ENCODE measurements around the gene RAB11B. TPM values are rescaled to one million over a fixed set of nuclear protein-coding genes. Genes with fewer than 3 reads are reported as not detected.
"Not testable (repeated sequence)": the region's sequence is repeated elsewhere in the genome, so short reads cannot be mapped to it uniquely, and the experiment has no call there.

RAB11B gene
- total RNA-seq, 1 experiment from 2014 or later = 37.1 TPM

- no peak for DNase-seq (ENCODE audit: low spot score)
Measured at GRCh38 chr19:8370176-8371010, 19.8 kb upstream of the RAB11B start.

GRCh38 chr19:8371011-8371804 is 19.0 kb upstream of the RAB11B start:
- no peak for DNase-seq (ENCODE audit: low spot score)

DNA sequence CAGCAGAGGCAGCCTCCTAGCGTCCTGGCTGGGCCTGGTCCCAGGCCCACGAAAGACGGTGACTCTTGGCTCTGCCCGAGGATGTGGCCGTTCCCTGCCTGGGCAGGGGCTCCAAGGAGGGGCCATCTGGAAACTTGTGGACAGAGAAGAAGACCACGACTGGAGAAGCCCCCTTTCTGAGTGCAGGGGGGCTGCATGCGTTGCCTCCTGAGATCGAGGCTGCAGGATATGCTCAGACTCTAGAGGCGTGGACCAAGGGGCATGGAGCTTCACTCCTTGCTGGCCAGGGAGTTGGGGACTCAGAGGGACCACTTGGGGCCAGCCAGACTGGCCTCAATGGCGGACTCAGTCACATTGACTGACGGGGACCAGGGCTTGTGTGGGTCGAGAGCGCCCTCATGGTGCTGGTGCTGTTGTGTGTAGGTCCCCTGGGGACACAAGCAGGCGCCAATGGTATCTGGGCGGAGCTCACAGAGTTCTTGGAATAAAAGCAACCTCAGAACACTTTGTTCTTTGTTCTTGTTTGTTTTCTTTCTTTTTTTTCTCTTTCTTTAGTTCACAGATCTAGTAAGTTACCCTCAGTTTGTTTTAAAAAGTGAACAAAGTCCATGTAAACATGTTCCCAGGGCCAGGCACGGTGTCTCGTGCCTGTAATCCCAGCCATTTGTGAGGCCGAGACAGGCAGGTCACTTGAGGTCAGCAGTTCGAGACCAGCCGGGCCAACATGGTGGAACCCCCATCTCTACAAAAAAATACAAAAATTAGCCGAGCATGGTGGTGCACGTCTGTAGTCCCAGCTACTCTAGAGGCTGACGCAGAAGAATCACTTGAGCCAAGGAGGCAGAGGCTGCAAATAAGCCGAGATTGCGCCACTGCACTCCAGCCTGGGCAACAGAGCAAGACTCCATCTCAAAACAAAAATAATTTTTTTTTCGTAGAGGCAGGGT is 16.0 kb upstream of the RAB11B start:
- DNase-seq (ENCODE audit: low spot score) = no peak

DNA sequence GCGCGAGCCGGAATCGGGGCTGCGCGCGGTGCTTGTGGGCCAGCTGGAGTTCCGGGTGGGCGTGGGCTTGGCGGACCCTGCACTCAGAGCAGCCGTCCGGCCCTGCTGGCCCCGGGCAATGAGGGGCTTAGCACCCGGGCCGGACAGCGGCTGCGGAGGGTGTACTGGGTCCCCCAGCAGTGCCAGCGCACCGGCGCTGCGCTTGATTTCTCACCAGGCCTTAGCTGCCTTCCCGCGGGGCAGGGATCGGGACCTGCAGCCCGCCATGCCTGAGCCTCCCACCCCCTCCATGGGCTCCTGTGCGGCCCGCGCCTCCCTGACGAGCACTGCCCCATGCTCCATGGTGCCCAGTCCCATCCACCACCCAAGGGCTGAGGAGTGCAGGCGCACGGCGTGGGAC is 14.4 kb upstream of the RAB11B start:
- DNase-seq (ENCODE audit: low spot score) = not testable (repeated sequence)

DNA sequence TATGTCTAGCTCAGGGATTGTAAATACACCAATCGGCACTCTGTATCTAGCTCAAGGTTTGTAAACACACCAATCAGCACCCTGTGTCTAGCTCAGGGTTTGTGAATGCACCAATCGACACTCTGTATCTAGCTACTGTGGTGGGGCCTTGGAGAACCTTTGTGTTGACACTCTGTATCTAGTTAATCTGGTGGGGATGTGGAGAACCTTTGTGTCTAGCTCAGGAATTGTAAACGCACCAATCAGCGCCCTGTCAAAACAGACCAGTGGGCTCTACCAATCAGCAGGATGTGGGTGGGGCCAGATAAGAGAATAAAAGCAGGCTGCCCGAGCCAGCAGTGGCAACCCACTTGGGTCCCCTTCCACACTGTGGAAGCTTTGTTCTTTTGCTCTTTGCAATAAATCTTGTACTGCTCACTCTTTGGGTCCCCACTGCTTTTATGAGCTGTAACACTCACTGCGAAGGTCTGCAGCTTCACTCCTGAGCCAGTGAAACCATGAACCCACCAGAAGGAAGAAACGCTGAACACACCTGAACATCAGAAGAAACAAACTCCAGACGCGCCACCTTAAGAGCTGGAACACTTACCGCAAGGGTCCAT is 13.7 kb upstream of the RAB11B start:
- not testable (repeated sequence) for DNase-seq (ENCODE audit: low spot score)

DNA sequence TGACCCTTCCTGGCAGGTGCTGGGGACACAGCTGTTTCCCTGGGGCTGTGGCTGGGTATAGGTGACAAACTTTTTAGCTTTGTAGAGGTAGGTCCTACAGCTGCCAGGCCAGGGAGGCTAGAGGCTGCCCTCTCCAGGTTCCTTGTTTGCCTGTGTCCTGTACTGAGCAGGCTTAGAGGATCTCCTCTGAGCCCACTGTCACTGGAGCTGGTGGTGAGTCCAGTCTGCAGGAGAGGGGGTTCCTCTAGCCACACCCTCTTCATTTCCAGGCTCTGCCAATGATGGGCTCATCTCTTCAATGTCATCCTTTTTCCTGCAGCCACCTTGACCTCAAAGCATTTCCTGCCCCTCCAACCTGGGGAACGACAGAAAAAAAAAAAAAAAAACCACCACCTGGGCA is 12.6 kb upstream of the RAB11B start:
- no peak for DNase-seq (ENCODE audit: low spot score)

GRCh38 chr19:8379156-8379891 is 10.8 kb upstream of the RAB11B start:
- not testable (repeated sequence) for DNase-seq (ENCODE audit: low spot score)

DNA sequence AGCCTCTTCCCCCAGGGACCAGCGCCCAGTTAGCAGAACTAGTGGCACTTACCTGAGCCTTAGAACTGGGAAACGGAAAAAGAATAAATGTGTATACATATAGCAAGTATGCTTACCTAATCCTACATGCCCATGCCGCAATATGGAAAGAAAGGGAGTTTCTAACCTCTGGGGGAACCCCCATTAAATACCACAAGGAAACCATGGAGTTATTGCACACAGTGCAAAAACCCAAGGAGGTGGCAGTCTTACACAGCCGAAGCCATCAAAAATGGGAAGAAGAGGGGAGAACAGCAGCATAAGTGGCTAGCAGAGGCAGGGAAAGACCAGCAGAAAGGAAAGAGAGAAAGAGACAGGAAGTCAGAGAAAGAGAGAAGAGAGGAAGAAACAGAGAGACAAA is 5.6 kb upstream of the RAB11B start:
- not testable (repeated sequence) for DNase-seq (ENCODE audit: low spot score)

- not testable (repeated sequence) for DNase-seq (ENCODE audit: low spot score)
Measured at GRCh38 chr19:8385103-8385502, 5.1 kb upstream of the RAB11B start.

DNA sequence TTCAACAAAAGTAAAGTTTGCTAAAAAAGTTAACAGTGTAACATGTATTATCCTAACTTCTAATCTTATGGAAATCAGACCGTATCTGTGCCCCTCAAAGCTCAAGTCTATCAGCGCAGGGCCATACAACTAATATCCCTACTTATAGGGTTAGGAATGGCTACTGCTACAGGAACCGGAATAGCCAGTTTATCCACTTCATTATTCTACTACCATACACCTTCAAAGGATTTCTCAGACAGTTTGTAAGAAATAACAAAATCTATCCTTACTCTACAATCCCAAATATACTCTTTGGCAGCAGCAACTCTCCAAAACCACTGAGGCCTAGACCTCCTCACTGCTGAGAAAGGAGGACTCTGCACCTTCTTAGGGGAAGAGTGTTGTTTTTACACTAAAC is 4.6 kb upstream of the RAB11B start:
- DNase-seq (ENCODE audit: low spot score) = peak; percentile 68

- DNase-seq (ENCODE audit: low spot score) = not testable (repeated sequence)
Measured at GRCh38 chr19:8386419-8386818, 3.7 kb upstream of the RAB11B start.

DNA sequence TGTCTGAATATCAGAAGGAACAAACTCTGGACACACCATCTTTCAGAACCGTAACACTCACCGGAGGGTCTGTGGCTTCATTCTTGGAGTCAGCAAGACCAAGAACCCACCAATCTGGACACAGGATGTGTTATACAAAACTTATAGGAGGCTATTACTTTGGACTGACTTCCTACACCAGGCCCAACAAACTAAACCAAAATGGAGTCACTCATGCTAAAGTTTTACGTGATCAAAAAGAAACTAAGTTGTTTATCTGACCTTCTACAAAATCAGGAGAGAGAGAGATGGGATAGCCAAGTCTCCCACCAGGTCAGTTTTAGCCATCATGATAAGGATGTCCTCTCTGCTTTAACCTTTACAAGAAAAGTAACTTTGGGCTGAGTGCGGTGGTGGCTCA is 3.2 kb upstream of the RAB11B start:
- no peak for DNase-seq (ENCODE audit: low spot score)

DNA sequence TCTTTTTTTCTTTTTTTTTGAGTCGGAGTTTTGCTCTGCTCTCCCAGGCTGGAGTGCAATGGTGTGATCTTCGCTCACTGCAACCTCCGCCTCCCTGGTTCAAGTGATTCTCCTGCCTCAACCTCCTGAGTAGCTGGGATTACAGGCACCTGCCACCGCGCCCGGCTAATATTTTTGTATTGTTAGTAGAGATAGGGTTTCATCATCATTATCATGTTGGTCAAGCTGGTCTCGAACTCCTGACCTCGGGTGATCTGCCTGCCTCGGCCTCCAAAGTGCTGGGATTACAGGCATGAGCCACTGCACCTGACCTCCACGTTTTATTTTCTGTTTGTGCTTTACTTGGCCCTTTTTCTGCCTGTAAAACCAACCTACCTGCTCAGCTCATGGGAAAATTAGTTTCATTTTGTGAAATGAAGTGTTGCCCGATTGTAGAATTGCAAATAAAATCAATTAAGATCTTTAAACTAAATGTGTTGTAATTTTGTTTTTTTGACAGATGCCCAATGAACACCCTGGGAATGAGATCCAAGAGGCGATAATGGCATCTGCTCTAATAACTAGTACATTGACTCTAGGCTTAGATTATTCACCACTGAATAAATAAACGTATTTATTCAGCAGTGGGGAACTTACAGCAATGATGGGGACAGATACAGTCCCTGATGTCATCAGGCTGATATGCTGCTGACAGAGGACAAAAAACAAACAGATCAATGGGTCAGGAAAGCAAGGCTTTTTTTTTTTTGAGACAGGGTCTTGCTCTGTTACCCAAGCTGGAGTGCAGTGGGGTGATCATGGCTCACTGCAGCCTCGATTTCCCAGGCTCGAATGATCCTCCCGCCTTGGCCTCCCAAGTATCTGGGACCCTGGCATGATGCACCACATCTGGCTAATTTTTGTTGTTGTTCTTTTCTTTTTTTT is 2.2 kb upstream of the RAB11B start:
- no peak for DNase-seq (ENCODE audit: low spot score)

DNA sequence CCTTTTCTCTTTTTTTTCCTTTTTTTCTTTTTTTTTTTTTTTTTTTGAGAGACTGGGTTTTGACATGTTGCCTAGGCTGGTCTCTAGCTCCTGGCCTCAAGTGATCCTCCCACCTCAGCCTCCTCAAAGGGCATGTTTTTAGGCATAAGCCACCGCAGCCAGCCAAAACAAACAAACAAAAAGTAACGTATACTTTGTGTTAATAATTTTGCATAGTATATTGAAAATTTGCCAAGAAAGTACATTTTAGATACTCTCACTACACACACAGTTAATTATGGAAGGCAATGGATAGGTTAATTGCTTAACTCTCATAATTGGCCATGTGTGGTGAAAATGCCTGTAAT is 1.6 kb upstream of the RAB11B start:
- DNase-seq (ENCODE audit: low spot score) = no peak

DNA sequence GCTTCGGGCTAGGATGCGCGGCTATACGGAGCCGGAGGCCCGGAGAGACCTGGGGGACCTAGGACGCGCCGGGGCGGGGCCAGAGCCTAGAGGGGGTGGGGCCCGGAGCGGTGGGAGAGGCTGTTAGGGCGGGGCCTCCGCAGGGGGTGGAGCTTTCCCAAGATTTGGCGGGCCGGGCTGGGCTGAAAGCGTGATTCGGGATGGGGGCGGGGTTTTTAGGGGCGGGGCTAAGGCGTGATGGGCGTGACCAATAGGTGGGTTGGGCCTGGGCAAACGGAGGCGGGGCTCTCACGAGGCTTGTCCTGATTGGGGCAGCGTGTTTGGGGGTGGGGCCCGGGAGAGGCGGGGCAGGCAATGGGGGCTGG is 439 bp downstream of the RAB11B start:
- peak; percentile 92 for DNase-seq (ENCODE audit: low spot score)

DNA sequence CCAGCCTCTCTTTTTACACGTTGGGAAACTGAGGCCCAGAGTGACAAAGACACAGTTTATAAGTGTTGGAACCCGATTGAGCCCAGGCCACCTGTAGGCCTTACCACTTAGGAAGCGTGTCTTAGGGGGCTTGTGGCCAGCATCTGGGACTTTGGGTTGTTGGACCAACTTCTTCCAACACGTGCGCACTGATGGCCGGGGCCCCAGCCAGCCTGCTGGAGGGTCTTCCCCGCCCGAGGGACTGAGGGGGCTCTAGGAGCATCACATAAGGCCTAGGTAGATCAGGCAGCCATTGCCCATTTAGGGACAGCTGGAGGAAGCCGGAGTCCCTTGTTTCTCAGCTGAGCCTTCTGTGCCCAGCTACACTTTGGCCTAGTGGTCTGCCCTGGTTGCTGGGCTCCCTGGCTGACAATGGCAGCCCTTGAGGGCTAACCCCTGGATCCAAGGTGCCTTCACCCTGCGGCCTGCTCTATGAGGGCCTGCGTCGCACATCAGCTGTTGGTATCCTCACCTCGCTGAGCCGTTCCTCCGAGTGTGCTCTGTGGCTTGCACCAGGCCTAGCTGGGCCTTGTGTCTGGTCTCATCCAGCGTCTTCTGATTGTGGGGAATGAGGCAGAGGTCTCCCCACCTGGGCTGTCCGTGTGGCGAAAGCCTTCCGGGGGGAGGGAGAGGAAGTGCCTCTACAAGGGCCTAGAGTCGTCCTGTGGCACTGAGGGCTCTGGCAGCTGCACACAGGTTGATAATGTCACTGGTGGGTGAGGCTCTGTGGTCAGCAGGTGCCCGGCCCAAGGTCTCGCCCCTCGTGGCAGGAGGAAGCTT is 1.2 kb downstream of the RAB11B start:
- DNase-seq (ENCODE audit: low spot score) = no peak

- no peak for DNase-seq (ENCODE audit: low spot score)
Measured at GRCh38 chr19:8392017-8392591, 1.9 kb downstream of the RAB11B start.

- DNase-seq (ENCODE audit: low spot score) = no peak
Measured at GRCh38 chr19:8393192-8393870, 3.2 kb downstream of the RAB11B start.

Measured in HT-29 (cell line).